GM19324 (cell line): ENCODE results near the gene CALM3.

Experiments used
- ATAC-seq: cut with Tn5 transposase; IDR thresholded peaks from one replicate; pipeline ENCODE4 v1.9.1; 2021; ENCODE audit warnings: mild to moderate bottlenecking, moderate library complexity; ENCODE audit not compliant: unreplicated experiment, low FRiP score

CALM3 gene

GRCh38 chr19:46634045-46634655 lies 33.0 kb downstream of the CALM3 start:
- peak; percentile 62 for ATAC-seq

- no peak for ATAC-seq
These were observed 33.6 kb downstream of the CALM3 start for GRCh38 chr19:46634656-46635218.

- no peak for ATAC-seq
These were observed 35.0 kb downstream of the CALM3 start, which contains the start of gene GNG8 for GRCh38 chr19:46635920-46636761. GNG8 (minus strand) TSS chr19:46636202; CDS start chr19:46634682, 1,520 bp downstream.

GRCh38 chr19:46637224-46637623 lies 36.1 kb downstream of the CALM3 start:
- ATAC-seq, result no peak

- no peak for ATAC-seq
These were observed 38.4 kb downstream of the CALM3 start for GRCh38 chr19:46639358-46640182.

- ATAC-seq, result no peak
These were observed 39.5 kb downstream of the CALM3 start for GRCh38 chr19:46640656-46641055.

GRCh38 chr19:46644720-46645119 lies 43.6 kb downstream of the CALM3 start:
- ATAC-seq, result no peak

- ATAC-seq, result no peak
These were observed 45.3 kb downstream of the CALM3 start for GRCh38 chr19:46646402-46646801.

GRCh38 chr19:46648060-46648960 lies 47.2 kb downstream of the CALM3 start:
- ATAC-seq, result no peak

GRCh38 chr19:46648961-46649960 lies 48.1 kb downstream of the CALM3 start:
- ATAC-seq, result no peak

GRCh38 chr19:46650445-46650844 lies 49.3 kb downstream of the CALM3 start:
- no peak for ATAC-seq

- no peak for ATAC-seq
These were observed 53.6 kb downstream of the CALM3 start for GRCh38 chr19:46654621-46655152.

GRCh38 chr19:46656541-46656940 lies 55.4 kb downstream of the CALM3 start:
- ATAC-seq, result no peak

GRCh38 chr19:46659151-46660007 lies 58.2 kb downstream of the CALM3 start:
- no peak for ATAC-seq

- no peak for ATAC-seq
These were observed 58.9 kb downstream of the CALM3 start for GRCh38 chr19:46660008-46660517.
